Lower leg skin (tissue), 3 donors: ENCODE results near the gene SNTG2.

Experiments
- POLR2A ChIP-seq, 2 donors: fragments of 450-650 bp; IDR thresholded peaks; one replicate each; pipeline ENCODE4 v1.6.1; 2016 to 2017; ENCODE audit warnings: antibody characterized with exemption in 2 of 2, mild to moderate bottlenecking in 1 of 2, moderate library complexity in 1 of 2
- TF ChIP-seq, protein P1 (sequence below), 3 donors: fragments of 450-650 bp; IDR thresholded peaks; one replicate each; pipeline ENCODE4 v1.5.1; 2016; ENCODE audit warnings: antibody characterized with exemption in 3 of 3, mild to moderate bottlenecking in 3 of 3, moderate library complexity in 2 of 3

DNA sequence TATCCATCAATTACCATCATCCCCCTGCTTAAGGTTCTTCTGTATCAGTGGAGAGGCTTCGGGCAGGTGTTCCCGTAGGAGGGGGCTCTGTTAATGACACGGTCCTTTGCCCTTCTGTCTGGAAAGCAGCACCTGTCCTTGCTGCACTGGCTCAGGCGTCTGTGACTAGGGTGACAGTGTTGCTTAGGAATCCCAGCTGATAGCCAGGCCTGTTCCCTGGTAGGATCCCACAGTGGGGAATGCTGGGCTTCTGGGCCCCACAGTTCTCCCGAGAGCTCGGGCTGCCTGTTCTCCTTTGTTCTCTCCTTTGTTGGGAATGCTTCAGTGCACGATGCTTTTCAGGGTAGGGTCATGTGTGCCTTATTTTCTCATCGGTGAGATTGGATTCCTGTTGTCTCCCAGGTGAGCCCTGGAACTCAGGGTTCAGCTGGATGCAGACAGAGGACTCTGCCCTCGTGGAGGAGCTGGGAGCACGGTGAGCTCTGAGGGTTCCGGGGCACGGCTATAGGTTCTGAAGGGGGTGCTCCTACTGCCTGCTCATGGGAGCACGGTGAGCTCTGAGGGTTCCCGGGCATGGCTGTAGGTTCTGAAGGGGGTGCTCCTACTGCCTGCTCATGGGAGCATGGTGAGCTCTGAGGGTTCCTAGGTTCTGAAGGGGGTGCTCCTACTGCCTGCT lies 9.6 kb downstream of the SNTG2 start:
- TF ChIP-seq, protein P1, sequence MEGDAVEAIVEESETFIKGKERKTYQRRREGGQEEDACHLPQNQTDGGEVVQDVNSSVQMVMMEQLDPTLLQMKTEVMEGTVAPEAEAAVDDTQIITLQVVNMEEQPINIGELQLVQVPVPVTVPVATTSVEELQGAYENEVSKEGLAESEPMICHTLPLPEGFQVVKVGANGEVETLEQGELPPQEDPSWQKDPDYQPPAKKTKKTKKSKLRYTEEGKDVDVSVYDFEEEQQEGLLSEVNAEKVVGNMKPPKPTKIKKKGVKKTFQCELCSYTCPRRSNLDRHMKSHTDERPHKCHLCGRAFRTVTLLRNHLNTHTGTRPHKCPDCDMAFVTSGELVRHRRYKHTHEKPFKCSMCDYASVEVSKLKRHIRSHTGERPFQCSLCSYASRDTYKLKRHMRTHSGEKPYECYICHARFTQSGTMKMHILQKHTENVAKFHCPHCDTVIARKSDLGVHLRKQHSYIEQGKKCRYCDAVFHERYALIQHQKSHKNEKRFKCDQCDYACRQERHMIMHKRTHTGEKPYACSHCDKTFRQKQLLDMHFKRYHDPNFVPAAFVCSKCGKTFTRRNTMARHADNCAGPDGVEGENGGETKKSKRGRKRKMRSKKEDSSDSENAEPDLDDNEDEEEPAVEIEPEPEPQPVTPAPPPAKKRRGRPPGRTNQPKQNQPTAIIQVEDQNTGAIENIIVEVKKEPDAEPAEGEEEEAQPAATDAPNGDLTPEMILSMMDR (IDR thresholded peaks at IDR 0.05), result no peak
- no peak for TF ChIP-seq POLR2A (IDR thresholded peaks at IDR 0.05)
